ENCODE results near the gene FOXA1.

FOXA1 gene

GRCh38 chr14:37587881-37588666, 7.0 kb downstream of the FOXA1 start:
- H3K36me3 Mint-ChIP-seq = peaks cover 14% of the 10 kb centered on the region
- H3K4me3 Mint-ChIP-seq = no peak overlapping the region
- H3K27ac Mint-ChIP-seq = no peak overlapping the region
- peaks cover 50% of the 10 kb centered on the region for H3K27me3 Mint-ChIP-seq
- H3K4me1 Mint-ChIP-seq (ENCODE audit: low read depth) = peaks cover 5% of the 10 kb centered on the region
- no peaks in the 10 kb centered on the region for H3K9me3 Mint-ChIP-seq (ENCODE audit: low read depth)

DNA sequence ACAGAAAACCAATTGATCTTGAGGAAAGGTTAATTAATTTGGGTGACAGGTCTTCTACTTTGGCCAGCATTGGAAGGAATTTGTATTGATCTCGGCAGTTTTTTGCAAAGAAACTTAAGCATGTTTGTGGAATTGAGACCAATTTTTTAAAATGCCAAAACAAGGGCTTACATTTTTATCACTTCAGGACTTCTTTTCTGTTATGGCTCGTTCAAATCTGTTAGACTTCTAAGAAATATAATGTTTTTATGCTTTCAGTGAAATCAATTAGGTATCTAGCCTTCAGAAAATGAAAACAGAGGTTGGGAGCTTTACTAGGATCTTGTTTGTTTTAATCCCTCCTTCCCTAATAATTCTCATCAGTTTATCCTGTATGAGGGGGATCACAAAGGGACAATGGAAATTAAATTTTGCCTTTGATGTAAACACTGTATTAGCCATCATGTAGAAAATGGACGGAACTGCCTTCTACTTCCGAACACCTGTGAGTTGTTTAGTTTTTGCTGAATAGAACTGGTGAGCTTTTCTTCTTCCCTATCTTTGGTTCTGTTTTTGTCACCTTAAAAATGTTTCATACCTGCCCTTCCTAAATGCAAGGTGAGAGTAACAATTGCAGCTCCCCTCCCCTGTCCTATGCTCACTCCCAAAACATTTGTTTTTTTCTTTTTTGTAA, 7.8 kb downstream of the FOXA1 start:
- H3K27me3 Mint-ChIP-seq = peaks cover 47% of the 10 kb centered on the region
- peaks cover 14% of the 10 kb centered on the region for H3K36me3 Mint-ChIP-seq
- peaks cover 4% of the 10 kb centered on the region for H3K4me1 Mint-ChIP-seq (ENCODE audit: low read depth)
- no peak overlapping the region for H3K27ac Mint-ChIP-seq
- H3K4me3 Mint-ChIP-seq = no peak overlapping the region
- no peaks in the 10 kb centered on the region for H3K9me3 Mint-ChIP-seq (ENCODE audit: low read depth)

GRCh38 chr14:37586797-37587130, 8.3 kb downstream of the FOXA1 start:
- Mint-ChIP-seq H3K4me3 (no peak overlapping the region), H3K27ac (no peak overlapping the region), H3K9me3 (ENCODE audit: low read depth) (no peaks in the 10 kb centered on the region), H3K4me1 (ENCODE audit: low read depth) (peaks cover 4% of the 10 kb centered on the region), H3K36me3 (peaks cover 14% of the 10 kb centered on the region), H3K27me3 (peaks cover 46% of the 10 kb centered on the region)

DNA sequence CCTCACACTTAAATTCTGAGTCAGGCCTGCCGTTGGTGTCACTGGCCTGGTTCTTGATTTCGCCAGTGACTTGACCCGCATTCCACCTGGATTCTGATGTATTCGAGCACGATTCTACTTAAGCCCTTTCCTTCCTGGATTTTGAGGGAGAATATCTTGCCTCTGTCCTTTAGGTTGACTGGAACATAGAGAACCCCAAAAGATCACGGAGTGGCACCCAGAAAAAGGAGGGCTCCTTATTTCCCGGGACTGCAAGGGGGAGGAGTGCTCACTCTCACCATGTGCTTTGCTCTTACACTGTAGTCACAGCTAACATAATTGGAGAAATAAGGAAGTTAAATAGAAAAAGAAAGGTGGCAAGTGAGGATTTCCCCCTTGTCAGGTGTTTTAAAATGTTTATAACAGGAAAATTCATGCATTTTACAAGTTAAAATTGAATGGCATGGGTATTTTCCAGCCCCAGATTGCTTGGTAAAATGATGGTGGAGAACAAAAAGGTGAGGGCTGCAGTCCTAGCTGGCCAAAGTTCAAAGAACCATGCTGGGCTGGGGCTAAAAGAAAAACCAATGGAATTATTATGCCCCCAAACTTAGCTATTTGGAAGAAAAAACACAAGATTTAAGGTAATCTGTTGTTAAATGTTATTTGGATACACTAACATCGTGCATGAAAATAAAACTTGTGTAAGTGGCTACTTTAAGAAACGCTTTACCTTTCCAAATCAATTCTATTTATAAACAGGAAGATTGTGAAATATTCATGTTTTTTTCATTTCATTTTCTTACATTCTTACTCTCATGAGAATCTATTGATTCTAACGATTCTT, 8.9 kb downstream of the FOXA1 start:
- Mint-ChIP-seq H3K27ac (no peak overlapping the region), H3K27me3 (peaks cover 47% of the 10 kb centered on the region), H3K4me3 (no peak overlapping the region), H3K9me3 (ENCODE audit: low read depth) (no peaks in the 10 kb centered on the region), H3K36me3 (peaks cover 12% of the 10 kb centered on the region), H3K4me1 (ENCODE audit: low read depth) (peaks cover 3% of the 10 kb centered on the region)

DNA sequence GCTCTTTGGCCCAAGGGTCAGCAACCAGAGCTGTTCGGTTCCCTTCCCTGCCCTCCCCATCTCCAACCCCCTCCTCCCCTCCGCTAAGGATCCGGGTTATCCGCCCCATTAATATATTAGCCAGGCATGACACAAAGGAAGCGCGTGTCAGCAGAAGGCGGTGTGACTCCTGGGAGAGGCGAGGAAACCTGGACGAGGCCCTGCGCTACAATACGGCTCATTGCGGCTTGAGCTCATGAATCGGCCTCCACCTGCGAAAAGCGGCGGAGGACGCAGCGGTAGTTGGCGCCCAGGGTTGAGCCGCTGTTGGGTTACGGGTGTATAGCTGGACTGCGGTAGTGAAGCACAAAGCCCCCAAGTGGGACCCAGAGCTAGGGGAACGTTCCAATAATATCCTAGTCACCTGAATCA, 9.9 kb downstream of the FOXA1 start:
- H3K4me1 Mint-ChIP-seq (ENCODE audit: low read depth) = no peaks in the 10 kb centered on the region
- peaks cover 39% of the 10 kb centered on the region for H3K27me3 Mint-ChIP-seq
- no peaks in the 10 kb centered on the region for H3K9me3 Mint-ChIP-seq (ENCODE audit: low read depth)
- H3K4me3 Mint-ChIP-seq = no peak overlapping the region
- H3K36me3 Mint-ChIP-seq = peaks cover 8% of the 10 kb centered on the region
- no peak overlapping the region for H3K27ac Mint-ChIP-seq

DNA sequence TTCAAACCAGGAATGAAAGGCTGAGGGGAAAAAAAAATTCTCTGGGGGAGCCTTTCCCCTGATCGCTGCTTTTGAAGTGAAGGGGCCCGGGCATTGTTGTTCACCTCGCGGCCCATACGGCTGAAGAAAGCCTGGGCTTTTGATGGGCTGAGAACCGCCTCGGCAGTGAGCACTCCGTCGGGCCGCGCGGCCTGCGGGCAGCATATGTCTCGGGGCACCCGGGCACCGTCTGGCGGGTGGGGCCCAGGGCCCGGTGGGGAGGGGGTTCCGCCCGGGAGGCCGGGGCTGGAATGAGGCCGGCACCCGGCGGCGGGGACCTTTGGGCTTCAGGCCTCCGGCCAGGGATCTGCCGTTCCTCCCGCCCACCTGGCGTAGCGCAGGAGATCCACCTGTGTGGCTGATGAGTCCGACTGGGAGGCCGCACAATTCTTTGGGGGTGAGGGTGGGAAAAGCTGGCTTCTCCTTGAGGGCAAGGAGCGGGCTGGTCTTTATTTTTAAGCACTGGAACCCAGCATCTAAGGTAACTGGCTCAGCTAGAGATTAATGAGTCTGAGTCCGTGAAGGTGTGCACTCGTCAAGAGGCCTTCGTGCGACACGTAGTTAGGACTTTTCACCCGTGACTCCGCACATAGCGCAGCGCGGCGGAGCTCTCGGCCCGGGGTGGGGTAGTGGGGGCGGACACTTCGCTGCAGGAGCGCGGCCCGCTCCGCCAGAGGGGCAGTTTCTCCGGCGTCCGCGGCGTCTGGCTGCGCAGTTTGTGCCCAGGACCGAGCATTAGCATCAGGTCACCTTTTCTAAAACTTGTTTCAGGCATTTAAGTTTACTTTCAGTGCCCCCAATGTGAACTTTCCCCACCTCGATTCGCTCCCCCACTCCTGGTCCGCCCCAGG, 10.6 kb downstream of the FOXA1 start:
- Mint-ChIP-seq H3K4me3 (no peak overlapping the region), H3K9me3 (ENCODE audit: low read depth) (no peaks in the 10 kb centered on the region), H3K27me3 (peaks cover 43% of the 10 kb centered on the region), H3K4me1 (ENCODE audit: low read depth) (no peaks in the 10 kb centered on the region), H3K27ac (no peak overlapping the region), H3K36me3 (peaks cover 8% of the 10 kb centered on the region)

GRCh38 chr14:37583358-37584210, 11.5 kb downstream of the FOXA1 start:
- Mint-ChIP-seq H3K4me3 (no peak overlapping the region), H3K27me3 (peaks cover 40% of the 10 kb centered on the region), H3K36me3 (peaks cover 1% of the 10 kb centered on the region), H3K4me1 (ENCODE audit: low read depth) (no peaks in the 10 kb centered on the region), H3K27ac (no peak overlapping the region), H3K9me3 (ENCODE audit: low read depth) (no peaks in the 10 kb centered on the region)

GRCh38 chr14:37580146-37580545, 14.9 kb downstream of the FOXA1 start:
- H3K4me3 Mint-ChIP-seq = no peak overlapping the region
- no peak overlapping the region for H3K27ac Mint-ChIP-seq
- H3K27me3 Mint-ChIP-seq = peaks cover 22% of the 10 kb centered on the region
- no peaks in the 10 kb centered on the region for H3K4me1 Mint-ChIP-seq (ENCODE audit: low read depth)
- no peaks in the 10 kb centered on the region for H3K9me3 Mint-ChIP-seq (ENCODE audit: low read depth)
- no peaks in the 10 kb centered on the region for H3K36me3 Mint-ChIP-seq

GRCh38 chr14:37579274-37579673, 15.8 kb downstream of the FOXA1 start:
- Mint-ChIP-seq H3K4me1 (ENCODE audit: low read depth) (no peaks in the 10 kb centered on the region), H3K36me3 (no peaks in the 10 kb centered on the region), H3K27ac (no peak overlapping the region), H3K27me3 (peaks cover 23% of the 10 kb centered on the region), H3K4me3 (no peak overlapping the region), H3K9me3 (ENCODE audit: low read depth) (no peaks in the 10 kb centered on the region)

- Mint-ChIP-seq H3K4me1 (ENCODE audit: low read depth) (no peaks in the 10 kb centered on the region), H3K9me3 (ENCODE audit: low read depth) (peaks cover 6% of the 10 kb centered on the region), H3K4me3 (no peak overlapping the region), H3K27ac (no peak overlapping the region), H3K36me3 (no peaks in the 10 kb centered on the region), H3K27me3 (peaks cover 14% of the 10 kb centered on the region)
Measured at GRCh38 chr14:37573356-37573755, 21.7 kb downstream of the FOXA1 start.

DNA sequence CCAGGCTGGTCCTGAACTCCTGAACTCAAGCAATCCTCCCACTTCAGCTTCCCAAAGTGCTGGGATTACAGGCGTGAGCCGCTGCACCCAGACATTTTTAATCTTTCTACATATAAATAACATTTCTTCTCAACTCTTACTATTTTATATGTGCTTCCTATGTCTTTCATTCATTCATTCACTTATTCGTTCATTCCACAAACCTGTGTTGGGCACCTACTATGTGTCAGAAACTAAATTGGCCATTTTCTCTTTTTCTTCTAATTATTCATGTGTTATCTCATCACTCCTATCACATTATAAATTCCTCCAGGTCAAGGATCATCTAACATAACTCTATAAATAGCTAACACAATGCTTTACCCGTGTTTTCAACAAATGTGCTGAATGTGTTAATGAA, 23.7 kb downstream of the FOXA1 start:
- Mint-ChIP-seq H3K36me3 (no peaks in the 10 kb centered on the region), H3K27ac (no peak overlapping the region), H3K4me1 (ENCODE audit: low read depth) (no peaks in the 10 kb centered on the region), H3K27me3 (peaks cover 13% of the 10 kb centered on the region), H3K4me3 (no peak overlapping the region), H3K9me3 (ENCODE audit: low read depth) (peaks cover 6% of the 10 kb centered on the region)

DNA sequence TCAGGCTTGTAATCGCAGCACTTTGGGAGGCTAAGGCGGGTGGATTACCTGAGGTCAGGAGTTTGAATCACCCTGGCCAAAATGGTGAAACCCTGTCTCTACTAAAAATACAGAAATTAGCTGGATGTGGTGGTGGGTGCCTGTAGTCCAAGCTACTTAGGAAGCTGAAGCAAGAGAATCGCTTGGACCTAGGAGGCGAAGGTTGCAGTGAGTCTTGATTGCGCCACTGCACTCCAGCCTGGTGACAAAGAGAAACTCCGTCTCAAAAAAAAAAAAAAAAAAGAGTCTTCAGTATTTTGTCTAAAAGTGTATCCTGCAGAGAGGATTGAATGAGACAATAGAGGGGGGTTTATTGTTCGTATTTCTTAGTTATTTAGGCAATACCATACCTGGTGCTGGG, 25.3 kb downstream of the FOXA1 start:
- Mint-ChIP-seq H3K27me3 (peaks cover 11% of the 10 kb centered on the region), H3K9me3 (ENCODE audit: low read depth) (peaks cover 6% of the 10 kb centered on the region)

GRCh38 chr14:37566811-37567371, 28.2 kb downstream of the FOXA1 start:
- no peaks in the 10 kb centered on the region for H3K9me3 Mint-ChIP-seq (ENCODE audit: low read depth)
- no peak overlapping the region for H3K27ac Mint-ChIP-seq
- no peak overlapping the region for H3K4me3 Mint-ChIP-seq
- H3K36me3 Mint-ChIP-seq = no peaks in the 10 kb centered on the region
- no peaks in the 10 kb centered on the region for H3K4me1 Mint-ChIP-seq (ENCODE audit: low read depth)
- H3K27me3 Mint-ChIP-seq = peaks cover 6% of the 10 kb centered on the region

More for the DNA sequence above, 25.3 kb downstream of the FOXA1 start:
- no peak overlapping the region for H3K27ac Mint-ChIP-seq
- no peak overlapping the region for H3K4me3 Mint-ChIP-seq
- H3K36me3 Mint-ChIP-seq = no peaks in the 10 kb centered on the region
- H3K4me1 Mint-ChIP-seq (ENCODE audit: low read depth) = no peaks in the 10 kb centered on the region
